Esophagus muscularis mucosa (tissue), 4 donors: ENCODE measurements around the gene CASTOR1.
A peak's percentile ranks its signal among the peaks of the same experiment; 100 is the strongest.

Experiments used
- CTCF ChIP-seq, 3 experiments: fragments of 200-600 bp in 2 of 3; fragments of 450-650 bp in 1 of 3; sonication (generic) in 2 of 3; IDR thresholded peaks; one replicate each; pipeline ENCODE4 v1.5.1; 2017 to 2019; ENCODE audit warnings: antibody characterized with exemption in 3 of 3, mild to moderate bottlenecking in 2 of 3, moderate library complexity in 1 of 3
- EP300 ChIP-seq: sonication (generic); formaldehyde crosslinking; IDR thresholded peaks from one replicate; pipeline ENCODE4 v1.6.1; 2017; ENCODE audit warnings: antibody characterized with exemption
- POLR2A ChIP-seq: fragments of 450-650 bp; IDR thresholded peaks from one replicate; pipeline ENCODE4 v1.6.1; 2017; ENCODE audit warnings: antibody characterized with exemption, moderate library complexity, mild to moderate bottlenecking, low read depth
- POLR2AphosphoS5 ChIP-seq, 2 donors: sonication (generic); formaldehyde crosslinking; IDR thresholded peaks; one replicate each; pipeline ENCODE4 v1.6.1; 2017; ENCODE audit warnings: antibody characterized with exemption in 2 of 2

- TF ChIP-seq CTCF (IDR thresholded peaks at IDR 0.05): peak in 1 of 3 experiments; percentile 6
- peak; percentile 65 for TF ChIP-seq POLR2A
- TF ChIP-seq EP300: no peak
- peak; percentile 86 to 97 for TF ChIP-seq POLR2AphosphoS5 (IDR thresholded peaks at IDR 0.05)
Measured at GRCh38 chr22:30289141-30289979, at the start of gene CASTOR1.
